Testis (tissue), 3 donors: ENCODE data around the gene RAET1E. TPM values are rescaled to one million over a fixed set of nuclear protein-coding genes. Genes with fewer than 3 reads are reported as not detected.

Experiments
- DNase-seq: peaks from one replicate; pipeline ENCODE4 v3.0.0-alpha.2; 2019
- H3K27ac ChIP-seq, 2 donors: fragments of 200-600 bp; sonication (generic); one replicate each; pipeline ENCODE4 v1.5.1; 2019
- H3K27me3 ChIP-seq: fragments of 200-600 bp; sonication (generic); one replicate; pipeline ENCODE4 v1.5.1; 2019
- H3K36me3 ChIP-seq: fragments of 200-600 bp; sonication (generic); one replicate; pipeline ENCODE4 v1.5.1; 2017; ENCODE audit warnings: low read depth; ENCODE audit errors: missing control alignments
- H3K4me1 ChIP-seq: fragments of 200-600 bp; sonication (generic); one replicate; pipeline ENCODE4 v1.5.1; 2019
- H3K4me3 ChIP-seq, 2 donors: fragments of 200-600 bp; sonication (generic); one replicate each; pipeline ENCODE4 v1.5.1; 2017 to 2019
- H3K9me3 ChIP-seq: fragments of 200-600 bp; sonication (generic); one replicate; pipeline ENCODE4 v1.5.1; 2017
- POLR2A ChIP-seq: fragments of 450-650 bp; IDR thresholded peaks from one replicate; pipeline ENCODE4 v1.6.1; 2017; ENCODE audit warnings: antibody characterized with exemption, mild to moderate bottlenecking, moderate library complexity
- WGBS, 2 donors: methylation state at CpG; one replicate each; pipeline ENCODE4 v1.1.5; 2018; 5-methylcytosine and 5-hydroxymethylcytosine counted together
- intact Hi-C: fragments of 100-400 bp; cut with DNase I; formaldehyde crosslinking; loops from one replicate; pipeline ENCODE4 v1.15.1; 2023; ENCODE audit warnings: low total_unique reads
- polyA plus RNA-seq: library from polyadenylated mRNA; stranded (reverse); fragments of 350-450 nt; fragmentation: Illumina TruSeq; extraction: RNeasy Lipid Tissue Mini Kit (QIAGEN cat#74804); gene quantifications from one replicate; pipeline ENCODE4 v1.2.3, GENCODE V29; 2014; ENCODE audit warnings: low read depth, low replicate concordance; ENCODE audit not compliant: insufficient read depth
- total RNA-seq, 2 donors: library from RNA; depleted of rRNA; stranded (reverse); fragments of >200 nt; gene quantifications; one replicate each; pipeline ENCODE4 v1.2.3, GENCODE V29; 2016
- TF ChIP-seq, protein P1 (sequence below), 3 experiments: fragments of 450-650 bp in 2 of 3; fragments of 200-600 bp in 1 of 3; sonication (generic) in 1 of 3; IDR thresholded peaks; one replicate each; pipeline ENCODE4 v1.5.1; 2016 to 2019; ENCODE audit warnings: antibody characterized with exemption in 3 of 3, mild to moderate bottlenecking in 2 of 3, moderate library complexity in 1 of 3

Gene RAET1E
- total and polyA plus RNA-seq, 3 donors from 2014 or later, result 0.30 to 0.31 (median 0.31) TPM

DNA sequence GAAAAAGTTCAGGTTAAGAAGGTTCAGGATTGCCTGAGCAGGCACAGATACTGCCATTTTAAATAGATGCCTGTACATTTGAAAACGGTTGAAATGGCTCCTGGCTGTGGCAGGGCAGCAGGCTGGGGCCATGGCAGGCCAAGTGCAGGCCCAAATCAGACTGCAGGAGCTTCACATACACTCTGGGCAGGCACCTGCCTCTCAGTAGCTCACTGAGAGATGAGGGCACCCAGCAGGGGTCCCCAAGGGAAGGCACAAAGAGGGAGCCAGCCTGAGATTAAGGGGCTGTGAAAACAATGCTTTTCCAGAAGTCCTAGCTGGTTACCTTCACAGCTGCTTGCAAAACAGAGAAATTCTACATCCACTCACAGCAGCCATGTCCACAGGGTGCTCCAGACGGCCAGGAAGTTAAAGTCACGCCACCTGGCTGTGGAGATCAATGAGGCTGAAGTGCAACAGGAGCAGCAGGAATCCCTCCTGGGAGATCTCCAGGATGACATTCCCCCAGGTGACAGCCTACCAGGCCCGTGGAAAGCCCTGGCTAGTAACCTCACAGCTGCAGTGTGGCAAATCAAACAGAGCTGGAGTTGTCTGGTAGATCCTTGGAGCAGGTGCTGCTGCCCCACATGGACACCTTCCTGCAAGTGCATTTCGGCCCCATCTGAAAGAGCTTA lies 6.2 kb upstream of the RAET1E start:
- TF ChIP-seq POLR2A, result no peak
- TF ChIP-seq, protein P1, sequence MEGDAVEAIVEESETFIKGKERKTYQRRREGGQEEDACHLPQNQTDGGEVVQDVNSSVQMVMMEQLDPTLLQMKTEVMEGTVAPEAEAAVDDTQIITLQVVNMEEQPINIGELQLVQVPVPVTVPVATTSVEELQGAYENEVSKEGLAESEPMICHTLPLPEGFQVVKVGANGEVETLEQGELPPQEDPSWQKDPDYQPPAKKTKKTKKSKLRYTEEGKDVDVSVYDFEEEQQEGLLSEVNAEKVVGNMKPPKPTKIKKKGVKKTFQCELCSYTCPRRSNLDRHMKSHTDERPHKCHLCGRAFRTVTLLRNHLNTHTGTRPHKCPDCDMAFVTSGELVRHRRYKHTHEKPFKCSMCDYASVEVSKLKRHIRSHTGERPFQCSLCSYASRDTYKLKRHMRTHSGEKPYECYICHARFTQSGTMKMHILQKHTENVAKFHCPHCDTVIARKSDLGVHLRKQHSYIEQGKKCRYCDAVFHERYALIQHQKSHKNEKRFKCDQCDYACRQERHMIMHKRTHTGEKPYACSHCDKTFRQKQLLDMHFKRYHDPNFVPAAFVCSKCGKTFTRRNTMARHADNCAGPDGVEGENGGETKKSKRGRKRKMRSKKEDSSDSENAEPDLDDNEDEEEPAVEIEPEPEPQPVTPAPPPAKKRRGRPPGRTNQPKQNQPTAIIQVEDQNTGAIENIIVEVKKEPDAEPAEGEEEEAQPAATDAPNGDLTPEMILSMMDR (IDR thresholded peaks at IDR 0.05), result no peak
- no peak for DNase-seq
- no peak overlapping the region for H3K4me3 ChIP-seq
- H3K4me1 ChIP-seq, result no peaks in the 10 kb centered on the region
- 71 to 83% methylated on average over 4 to 5 of the region's 5 CpGs for whole genome bisulfite sequencing, 2 donors
- intact Hi-C loops, result no loop called here
- no peaks in the 10 kb centered on the region for H3K27me3 ChIP-seq
- no peaks in the 10 kb centered on the region for H3K9me3 ChIP-seq
- no peak overlapping the region for H3K27ac ChIP-seq
- no peaks in the 10 kb centered on the region for H3K36me3 ChIP-seq

DNA sequence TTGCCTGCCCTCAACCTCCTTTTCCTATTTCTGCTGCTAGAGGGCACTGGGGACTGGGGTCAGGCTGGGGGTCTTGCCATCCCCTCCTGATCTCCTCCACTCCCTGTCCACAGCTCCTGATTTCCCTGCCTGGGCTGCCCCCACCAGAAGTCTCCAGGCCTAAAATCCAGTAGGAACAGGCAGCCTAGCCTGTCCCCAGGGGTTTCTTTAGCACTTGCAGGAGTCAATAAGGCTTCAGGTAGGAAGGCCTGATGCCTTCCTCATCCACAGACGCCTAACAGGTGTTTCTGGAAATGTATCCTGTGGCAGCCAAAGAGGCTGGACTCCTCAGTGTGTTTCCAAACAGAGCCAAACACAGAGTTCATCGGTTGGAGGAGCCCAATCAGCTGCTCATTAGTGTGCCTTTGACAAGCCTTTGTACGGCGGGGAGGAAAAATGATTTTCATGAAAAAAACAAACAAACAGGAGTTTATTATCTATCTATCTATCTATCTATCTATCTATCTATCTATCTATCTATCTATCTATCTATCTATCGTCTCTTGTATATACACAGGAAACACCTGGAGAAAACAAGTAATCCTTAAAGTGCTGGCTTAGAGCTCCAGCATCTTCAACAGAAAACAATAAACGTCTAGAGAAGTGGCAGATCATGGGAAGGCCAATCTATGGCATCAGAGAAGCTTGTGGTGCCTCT lies 3.7 kb upstream of the RAET1E start:
- intact Hi-C loops, result no loop called here
- DNase-seq, result no peak
- Histone ChIP-seq H3K27me3 (no peaks in the 10 kb centered on the region), H3K9me3 (no peaks in the 10 kb centered on the region), H3K4me3 (no peak overlapping the region), H3K27ac (no peak overlapping the region), H3K36me3 (no peaks in the 10 kb centered on the region), H3K4me1 (no peaks in the 10 kb centered on the region)
- 91 to 92% methylated on average over 6 of the region's 6 CpGs for WGBS, 2 donors
- TF ChIP-seq POLR2A, result no peak
- TF ChIP-seq, protein P1 (IDR thresholded peaks at IDR 0.05), result no peak

DNA sequence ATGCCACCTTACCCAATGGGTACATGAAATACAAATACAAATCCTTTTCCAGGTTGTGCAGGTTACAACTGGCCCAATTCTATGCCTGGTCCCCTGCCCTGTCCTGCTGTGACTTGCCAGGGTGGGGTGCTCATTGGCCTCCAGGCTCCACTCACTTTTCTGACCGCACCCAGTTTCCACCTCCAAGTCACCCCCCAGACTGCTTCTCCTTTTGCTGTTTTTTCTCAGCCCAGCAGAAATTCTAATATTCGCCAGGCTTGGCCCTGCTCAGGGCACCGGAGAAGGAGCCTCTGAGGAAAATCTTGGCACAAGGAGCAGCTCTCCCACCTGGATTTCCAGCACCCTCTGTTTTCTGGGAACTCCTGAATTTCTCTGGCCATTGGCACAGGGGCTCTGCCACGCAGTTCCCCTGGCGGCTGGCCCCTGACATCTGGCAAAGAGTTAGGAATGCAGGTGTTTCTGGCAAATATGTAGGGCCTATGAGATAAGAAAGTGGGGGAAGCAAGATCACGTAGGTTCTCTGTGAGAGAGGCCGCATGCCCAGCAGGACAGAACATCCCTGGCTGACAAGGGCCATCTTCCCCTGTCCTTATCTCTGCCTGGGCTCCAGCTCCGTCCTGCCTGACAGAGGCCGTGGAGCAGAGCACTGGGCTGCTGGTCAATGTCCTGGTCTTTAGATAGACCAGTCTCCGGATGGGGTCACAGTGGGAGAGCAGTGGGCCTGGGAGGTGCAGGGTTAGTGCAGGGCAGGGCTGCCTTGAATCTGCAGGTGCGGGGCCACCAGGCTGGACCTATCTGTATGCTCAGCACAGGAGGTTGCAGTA lies 2.9 kb upstream of the RAET1E start:
- no peaks in the 10 kb centered on the region for H3K36me3 ChIP-seq
- WGBS, 2 donors, result 81 to 89% methylated on average over 7 to 11 of the region's 11 CpGs
- H3K27me3 ChIP-seq, result no peaks in the 10 kb centered on the region
- no peak for TF ChIP-seq POLR2A
- TF ChIP-seq, protein P1 (IDR thresholded peaks at IDR 0.05), result no peak
- no peaks in the 10 kb centered on the region for H3K9me3 ChIP-seq
- peaks cover 4% of the 10 kb centered on the region for H3K4me1 ChIP-seq
- H3K27ac ChIP-seq, result no peak overlapping the region
- intact Hi-C loops, result no loop called here
- no peak overlapping the region for H3K4me3 ChIP-seq
- DNase-seq, result no peak

DNA sequence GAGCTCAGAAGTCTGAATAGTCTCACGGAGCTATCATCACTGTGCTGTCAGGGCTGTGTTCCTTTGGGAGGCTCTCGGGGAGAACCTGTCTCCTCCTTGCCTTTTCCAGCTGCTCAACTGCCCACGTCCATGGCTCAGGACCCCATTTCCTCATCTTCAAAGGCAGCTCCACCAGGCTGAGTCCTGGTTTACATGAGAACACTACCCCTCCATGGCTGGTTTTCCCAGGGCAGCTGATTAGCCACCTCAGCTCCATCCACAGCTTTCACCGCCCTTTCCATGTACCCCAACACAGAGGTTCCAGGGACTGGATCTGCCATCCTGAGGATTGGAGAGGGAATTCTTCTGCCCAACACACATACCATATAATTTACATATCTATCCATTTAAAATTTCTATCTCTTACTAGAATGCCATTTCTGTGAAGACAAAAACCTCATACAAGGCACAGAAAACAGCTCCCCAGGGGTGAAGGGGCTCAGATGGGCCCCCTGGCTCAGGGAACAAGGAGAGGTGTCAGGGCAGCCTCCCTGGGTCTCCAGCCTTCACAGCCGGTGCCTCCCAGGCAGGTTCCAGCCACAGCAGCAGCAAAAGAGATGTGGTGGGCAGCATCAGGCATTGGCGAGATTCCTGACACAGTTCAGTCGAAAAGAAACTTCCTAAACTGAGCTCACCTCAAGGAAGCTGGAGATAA lies 2.2 kb upstream of the RAET1E start:
- 83 to 91% methylated on average over 7 of the region's 7 CpGs for WGBS, 2 donors
- H3K27ac ChIP-seq, result no peak overlapping the region
- no peaks in the 10 kb centered on the region for H3K36me3 ChIP-seq
- no peak for DNase-seq
- H3K27me3 ChIP-seq, result no peaks in the 10 kb centered on the region
- no peaks in the 10 kb centered on the region for H3K9me3 ChIP-seq
- no peak overlapping the region for H3K4me3 ChIP-seq
- TF ChIP-seq POLR2A, result no peak
- TF ChIP-seq, protein P1 (IDR thresholded peaks at IDR 0.05), result no peak
- intact Hi-C loops, result no loop called here
- H3K4me1 ChIP-seq, result peaks cover 12% of the 10 kb centered on the region
